ENCODE results near the gene SPATA2L.

Gene SPATA2L

DNA sequence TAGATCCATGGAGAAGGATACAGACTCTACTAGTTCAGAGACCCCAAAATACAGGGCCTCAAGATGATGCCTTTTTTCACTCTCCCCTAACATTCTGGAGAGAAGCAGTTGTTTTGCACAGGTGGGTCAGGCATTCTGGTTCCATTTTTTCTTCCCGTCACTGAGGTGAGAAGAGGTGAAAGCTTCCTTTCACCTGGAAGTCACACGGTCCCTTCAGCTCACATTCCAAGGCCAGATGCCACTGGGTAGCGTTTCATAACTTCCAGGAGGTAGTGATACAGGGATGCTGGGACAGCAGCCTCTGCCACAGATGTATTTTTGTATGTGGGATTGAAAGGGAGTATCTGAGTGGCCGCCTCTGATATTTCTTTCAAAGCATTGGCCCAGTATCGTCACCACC lies 13.1 kb downstream of the SPATA2L start:
- TF ChIP-seq POLR2AphosphoS5 (IDR thresholded peaks at IDR 0.05; ENCODE audit: low read depth, low read length) (no peak), SIN3A (IDR thresholded peaks at IDR 0.05; ENCODE audit: borderline replicate concordance, insufficient read depth, low read length) (no peak), FOXP2 (optimal IDR thresholded peaks at IDR 0.05; ENCODE audit: borderline replicate concordance, extremely low read depth, extremely low read length, insufficient read depth) (no peak), TAF1 (IDR thresholded peaks at IDR 0.05; ENCODE audit: borderline replicate concordance, insufficient read depth, low read length) (no peak)
- TF ChIP-seq, protein P1, sequence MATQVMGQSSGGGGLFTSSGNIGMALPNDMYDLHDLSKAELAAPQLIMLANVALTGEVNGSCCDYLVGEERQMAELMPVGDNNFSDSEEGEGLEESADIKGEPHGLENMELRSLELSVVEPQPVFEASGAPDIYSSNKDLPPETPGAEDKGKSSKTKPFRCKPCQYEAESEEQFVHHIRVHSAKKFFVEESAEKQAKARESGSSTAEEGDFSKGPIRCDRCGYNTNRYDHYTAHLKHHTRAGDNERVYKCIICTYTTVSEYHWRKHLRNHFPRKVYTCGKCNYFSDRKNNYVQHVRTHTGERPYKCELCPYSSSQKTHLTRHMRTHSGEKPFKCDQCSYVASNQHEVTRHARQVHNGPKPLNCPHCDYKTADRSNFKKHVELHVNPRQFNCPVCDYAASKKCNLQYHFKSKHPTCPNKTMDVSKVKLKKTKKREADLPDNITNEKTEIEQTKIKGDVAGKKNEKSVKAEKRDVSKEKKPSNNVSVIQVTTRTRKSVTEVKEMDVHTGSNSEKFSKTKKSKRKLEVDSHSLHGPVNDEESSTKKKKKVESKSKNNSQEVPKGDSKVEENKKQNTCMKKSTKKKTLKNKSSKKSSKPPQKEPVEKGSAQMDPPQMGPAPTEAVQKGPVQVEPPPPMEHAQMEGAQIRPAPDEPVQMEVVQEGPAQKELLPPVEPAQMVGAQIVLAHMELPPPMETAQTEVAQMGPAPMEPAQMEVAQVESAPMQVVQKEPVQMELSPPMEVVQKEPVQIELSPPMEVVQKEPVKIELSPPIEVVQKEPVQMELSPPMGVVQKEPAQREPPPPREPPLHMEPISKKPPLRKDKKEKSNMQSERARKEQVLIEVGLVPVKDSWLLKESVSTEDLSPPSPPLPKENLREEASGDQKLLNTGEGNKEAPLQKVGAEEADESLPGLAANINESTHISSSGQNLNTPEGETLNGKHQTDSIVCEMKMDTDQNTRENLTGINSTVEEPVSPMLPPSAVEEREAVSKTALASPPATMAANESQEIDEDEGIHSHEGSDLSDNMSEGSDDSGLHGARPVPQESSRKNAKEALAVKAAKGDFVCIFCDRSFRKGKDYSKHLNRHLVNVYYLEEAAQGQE (IDR thresholded peaks at IDR 0.05; ENCODE audit: insufficient read depth in 1 of 2, low read depth in 2 of 2, low read length in 2 of 2), result no peak

DNA sequence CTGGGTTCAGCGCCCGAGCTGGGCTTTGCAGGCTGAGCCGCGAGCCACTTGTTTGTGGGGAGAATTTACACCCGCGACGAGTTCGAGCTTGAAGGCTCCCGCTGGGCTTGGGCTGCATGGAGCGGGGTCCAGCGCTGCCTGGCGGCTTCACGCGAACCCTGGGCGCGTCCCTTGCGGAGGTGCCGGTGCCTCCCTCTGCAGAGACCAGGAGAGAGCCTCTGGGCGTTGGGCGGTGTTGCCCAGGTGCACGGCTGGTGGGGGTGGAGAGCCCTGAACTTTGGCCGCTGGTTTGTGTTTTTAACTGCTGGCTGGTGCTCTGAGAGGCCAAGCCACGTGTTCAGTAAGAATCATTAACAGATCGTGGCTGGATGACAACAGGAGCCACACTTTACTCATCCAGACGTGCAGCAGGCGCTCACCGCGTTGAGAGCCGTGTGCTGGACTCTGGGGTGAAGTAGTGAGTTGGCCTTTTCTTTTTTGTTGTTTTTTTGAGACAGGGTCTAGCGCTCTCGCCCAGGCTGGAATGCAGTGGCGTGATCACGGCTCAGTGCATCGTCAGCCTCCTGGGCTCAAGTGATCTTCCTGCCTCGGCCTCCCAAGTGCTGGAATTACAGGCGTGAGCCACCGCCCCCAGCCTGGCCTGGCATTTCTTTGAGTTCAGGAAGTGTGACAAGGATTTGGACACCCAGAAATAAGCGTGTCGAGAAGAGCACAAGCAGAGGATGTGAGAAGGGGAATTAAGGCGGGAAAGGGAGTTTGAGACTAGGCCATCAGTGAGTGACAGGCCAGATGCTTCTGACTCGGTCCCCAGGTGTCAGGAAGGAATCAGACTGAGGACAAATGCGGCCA lies 14.2 kb downstream of the SPATA2L start:
- no peak for TF ChIP-seq FOXP2 (optimal IDR thresholded peaks at IDR 0.05; ENCODE audit: borderline replicate concordance, extremely low read depth, extremely low read length, insufficient read depth)
- TF ChIP-seq TAF1 (IDR thresholded peaks at IDR 0.05; ENCODE audit: borderline replicate concordance, insufficient read depth, low read length), result no peak
- TF ChIP-seq SIN3A (IDR thresholded peaks at IDR 0.05; ENCODE audit: borderline replicate concordance, insufficient read depth, low read length), result no peak
- TF ChIP-seq, protein P1 (IDR thresholded peaks at IDR 0.05; ENCODE audit: insufficient read depth in 1 of 2, low read depth in 2 of 2, low read length in 2 of 2), result no peak
- no peak for TF ChIP-seq POLR2AphosphoS5 (IDR thresholded peaks at IDR 0.05; ENCODE audit: low read depth, low read length)

DNA sequence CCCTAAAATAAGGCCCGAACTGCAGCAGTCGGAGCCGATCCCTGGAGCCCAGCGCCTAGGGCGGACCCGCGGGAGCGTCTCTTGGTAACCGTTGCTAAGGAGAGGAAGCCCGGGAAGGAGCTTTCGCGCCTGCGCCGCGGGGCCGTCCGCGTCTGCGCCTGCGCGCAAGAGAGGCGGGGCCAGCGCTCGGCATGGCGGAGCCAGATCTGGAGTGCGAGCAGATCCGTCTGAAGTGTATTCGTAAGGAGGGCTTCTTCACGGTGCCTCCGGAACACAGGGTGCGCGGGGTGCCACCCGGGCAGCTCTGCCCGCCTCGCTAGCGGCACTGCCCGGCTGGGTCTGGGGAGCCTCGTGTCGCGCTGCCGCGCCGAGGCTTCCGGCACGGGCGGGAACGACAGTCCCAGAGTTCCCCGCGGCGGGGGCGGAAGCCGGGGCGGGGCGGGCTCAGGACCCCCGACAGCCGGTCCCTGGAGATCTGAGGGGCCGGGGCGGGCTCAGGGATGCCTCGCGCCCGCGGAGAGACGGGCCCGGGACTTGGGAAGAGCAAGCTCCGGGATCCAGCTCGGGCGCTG lies 14.9 kb downstream of the SPATA2L start, which contains the start of gene CDK10:
CDK10 (plus strand) TSS at position 170 of the 572 bp plus-strand sequence; CDS start at position 192, 22 bp downstream.
- TF ChIP-seq SIN3A (IDR thresholded peaks at IDR 0.05; ENCODE audit: borderline replicate concordance, insufficient read depth, low read length), result no peak
- peak; percentile 78 for TF ChIP-seq POLR2AphosphoS5 (IDR thresholded peaks at IDR 0.05; ENCODE audit: low read depth, low read length)
- peak; percentile 73; the same call in 1 of the 2 replicates for TF ChIP-seq TAF1 (IDR thresholded peaks at IDR 0.05; ENCODE audit: borderline replicate concordance, insufficient read depth, low read length)
- peak; percentile 38 for TF ChIP-seq FOXP2 (optimal IDR thresholded peaks at IDR 0.05; ENCODE audit: borderline replicate concordance, extremely low read depth, extremely low read length, insufficient read depth)
- TF ChIP-seq, protein P1 (IDR thresholded peaks at IDR 0.05; ENCODE audit: insufficient read depth in 1 of 2, low read depth in 2 of 2, low read length in 2 of 2), result peak in 1 of 2 experiments; percentile 61; a peak in 1 of 4 replicates

DNA sequence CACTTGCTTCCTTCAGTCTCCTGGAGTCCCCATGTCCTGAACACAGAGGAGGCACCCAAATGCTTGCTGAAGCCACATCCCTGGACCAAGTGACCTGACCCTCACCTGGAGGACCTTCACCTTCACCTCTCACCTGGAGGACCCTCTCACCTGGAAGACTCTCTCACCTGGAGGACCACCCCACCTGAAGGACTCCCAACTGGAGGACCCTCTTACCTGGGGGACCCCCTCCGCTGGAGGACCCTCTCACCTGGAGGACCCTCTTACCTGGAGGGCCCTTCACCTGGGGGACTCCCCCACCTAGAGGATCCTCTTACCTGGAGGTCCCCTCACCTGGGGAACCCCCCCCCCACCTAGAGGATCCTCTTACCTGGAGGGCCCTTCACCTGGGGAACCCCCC lies 15.6 kb downstream of the SPATA2L start:
- TF ChIP-seq SIN3A (IDR thresholded peaks at IDR 0.05; ENCODE audit: borderline replicate concordance, insufficient read depth, low read length) (no peak), POLR2AphosphoS5 (IDR thresholded peaks at IDR 0.05; ENCODE audit: low read depth, low read length) (no peak)

DNA sequence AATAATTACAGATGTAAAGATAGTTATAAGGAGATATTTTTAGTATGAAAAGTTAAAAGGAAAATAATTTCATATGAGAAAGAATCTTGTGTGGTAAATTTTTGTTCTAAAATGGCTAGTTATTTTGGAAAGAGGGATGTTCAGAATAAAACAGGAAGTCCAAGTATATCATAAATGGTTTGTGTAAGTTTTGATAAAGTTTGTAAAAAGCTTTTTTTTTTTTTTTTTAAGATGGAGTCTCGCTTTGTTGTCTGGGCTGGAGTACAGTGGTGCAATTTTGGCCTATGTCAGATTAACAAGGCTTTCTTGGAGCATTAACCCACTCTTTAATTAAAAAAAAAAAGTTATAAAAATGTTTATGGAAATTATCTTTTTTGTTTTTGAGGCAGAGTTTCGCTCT lies 23.2 kb downstream of the SPATA2L start:
- no peak for TF ChIP-seq FOXP2 (optimal IDR thresholded peaks at IDR 0.05; ENCODE audit: borderline replicate concordance, extremely low read depth, extremely low read length, insufficient read depth)
- no peak for TF ChIP-seq TAF1 (IDR thresholded peaks at IDR 0.05; ENCODE audit: borderline replicate concordance, insufficient read depth, low read length)
- TF ChIP-seq, protein P1 (IDR thresholded peaks at IDR 0.05; ENCODE audit: insufficient read depth in 1 of 2, low read depth in 2 of 2, low read length in 2 of 2), result no peak

Data from PFSK-1 (cell line).